ENCODE results near the gene SH3BP5L.
A peak's percentile ranks its signal among the peaks of the same experiment; 100 is the strongest.

DNA sequence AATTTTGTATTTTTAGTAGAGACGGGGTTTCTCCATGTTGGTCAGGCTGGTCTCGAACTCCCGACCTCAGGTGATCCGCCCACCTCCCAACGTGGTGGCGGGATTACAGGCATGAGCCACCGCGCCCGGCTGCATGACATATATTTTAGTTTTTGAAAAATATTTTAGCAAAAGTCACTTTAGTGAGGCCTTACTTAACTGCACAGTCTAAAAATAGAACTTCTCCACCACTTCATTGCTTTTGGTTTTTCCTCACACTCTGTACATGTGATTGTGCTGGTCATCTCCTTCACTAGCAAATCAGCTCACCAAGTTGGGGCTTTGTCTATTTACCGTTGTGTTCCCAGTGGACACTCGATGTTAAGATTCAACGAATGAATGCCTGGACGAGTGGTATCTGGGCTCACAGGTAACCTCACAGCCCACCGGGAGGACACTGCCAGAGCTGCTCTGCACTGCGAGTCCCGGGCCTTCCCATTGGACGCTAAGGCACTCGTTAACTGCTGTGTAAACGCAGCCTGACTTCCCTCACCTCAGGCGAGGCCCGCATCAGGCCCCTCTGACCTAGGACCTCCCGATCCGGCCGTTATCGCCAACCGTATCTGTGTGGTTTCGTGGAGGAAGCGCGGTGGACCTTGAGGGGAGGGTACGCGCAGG is 47.2 kb upstream of the SH3BP5L start:
- TF ChIP-seq, protein P1, sequence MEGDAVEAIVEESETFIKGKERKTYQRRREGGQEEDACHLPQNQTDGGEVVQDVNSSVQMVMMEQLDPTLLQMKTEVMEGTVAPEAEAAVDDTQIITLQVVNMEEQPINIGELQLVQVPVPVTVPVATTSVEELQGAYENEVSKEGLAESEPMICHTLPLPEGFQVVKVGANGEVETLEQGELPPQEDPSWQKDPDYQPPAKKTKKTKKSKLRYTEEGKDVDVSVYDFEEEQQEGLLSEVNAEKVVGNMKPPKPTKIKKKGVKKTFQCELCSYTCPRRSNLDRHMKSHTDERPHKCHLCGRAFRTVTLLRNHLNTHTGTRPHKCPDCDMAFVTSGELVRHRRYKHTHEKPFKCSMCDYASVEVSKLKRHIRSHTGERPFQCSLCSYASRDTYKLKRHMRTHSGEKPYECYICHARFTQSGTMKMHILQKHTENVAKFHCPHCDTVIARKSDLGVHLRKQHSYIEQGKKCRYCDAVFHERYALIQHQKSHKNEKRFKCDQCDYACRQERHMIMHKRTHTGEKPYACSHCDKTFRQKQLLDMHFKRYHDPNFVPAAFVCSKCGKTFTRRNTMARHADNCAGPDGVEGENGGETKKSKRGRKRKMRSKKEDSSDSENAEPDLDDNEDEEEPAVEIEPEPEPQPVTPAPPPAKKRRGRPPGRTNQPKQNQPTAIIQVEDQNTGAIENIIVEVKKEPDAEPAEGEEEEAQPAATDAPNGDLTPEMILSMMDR (IDR thresholded peaks at IDR 0.05 in 4 of 5, conservative IDR thresholded peaks at IDR 0.05 in 1 of 5), result no peak
- TF ChIP-seq POLR2A (IDR thresholded peaks at IDR 0.05), result peak in 1 of 2 donors; percentile 37

All from gastrocnemius medialis (tissue), 4 donors.